Measurements from ENCODE around the gene PLA2G4E.

GRCh38 chr15:41932511-41933289 is 88.1 kb downstream of the PLA2G4E start:
- no peak for TF ChIP-seq SP1 (IDR thresholded peaks at IDR 0.05)
- TF ChIP-seq SUZ12 (IDR thresholded peaks at IDR 0.05), result no peak
- no peak for TF ChIP-seq ELF4 (IDR thresholded peaks at IDR 0.05)
- no peak for TF ChIP-seq PKNOX1 (IDR thresholded peaks at IDR 0.05)
- TF ChIP-seq BHLHE40 (IDR thresholded peaks at IDR 0.05; ENCODE audit: borderline replicate concordance), result no peak
